HG03095 (cell line): Measurements from ENCODE around the gene KCNAB2.

Experiments
- ATAC-seq: cut with Tn5 transposase; IDR thresholded peaks from one replicate; pipeline ENCODE4 v1.9.1; 2021; ENCODE audit warnings: moderate library complexity; ENCODE audit not compliant: unreplicated experiment

KCNAB2 gene

GRCh38 chr1:6106321-6106731 lies 60.6 kb downstream of the KCNAB2 start:
- no peak for ATAC-seq

DNA sequence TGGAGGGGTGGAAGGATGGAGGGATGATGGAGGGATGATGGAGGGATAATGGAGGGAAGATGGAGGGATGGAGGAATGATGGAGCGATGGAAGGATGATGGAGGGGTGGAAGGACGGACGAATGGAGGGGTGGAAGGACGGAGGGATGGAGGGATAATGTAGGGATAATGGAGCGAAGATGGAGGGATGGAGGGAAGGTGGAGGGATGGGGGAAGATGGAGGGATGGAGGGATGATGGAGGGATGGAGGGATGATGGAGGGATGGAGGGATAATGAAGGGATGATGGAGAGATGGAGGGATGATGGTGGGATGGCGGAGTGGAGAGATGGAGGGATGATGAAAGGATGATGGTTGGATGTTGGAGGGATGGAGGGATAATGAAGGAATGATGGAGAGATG lies 61.3 kb downstream of the KCNAB2 start:
- no peak for ATAC-seq

DNA sequence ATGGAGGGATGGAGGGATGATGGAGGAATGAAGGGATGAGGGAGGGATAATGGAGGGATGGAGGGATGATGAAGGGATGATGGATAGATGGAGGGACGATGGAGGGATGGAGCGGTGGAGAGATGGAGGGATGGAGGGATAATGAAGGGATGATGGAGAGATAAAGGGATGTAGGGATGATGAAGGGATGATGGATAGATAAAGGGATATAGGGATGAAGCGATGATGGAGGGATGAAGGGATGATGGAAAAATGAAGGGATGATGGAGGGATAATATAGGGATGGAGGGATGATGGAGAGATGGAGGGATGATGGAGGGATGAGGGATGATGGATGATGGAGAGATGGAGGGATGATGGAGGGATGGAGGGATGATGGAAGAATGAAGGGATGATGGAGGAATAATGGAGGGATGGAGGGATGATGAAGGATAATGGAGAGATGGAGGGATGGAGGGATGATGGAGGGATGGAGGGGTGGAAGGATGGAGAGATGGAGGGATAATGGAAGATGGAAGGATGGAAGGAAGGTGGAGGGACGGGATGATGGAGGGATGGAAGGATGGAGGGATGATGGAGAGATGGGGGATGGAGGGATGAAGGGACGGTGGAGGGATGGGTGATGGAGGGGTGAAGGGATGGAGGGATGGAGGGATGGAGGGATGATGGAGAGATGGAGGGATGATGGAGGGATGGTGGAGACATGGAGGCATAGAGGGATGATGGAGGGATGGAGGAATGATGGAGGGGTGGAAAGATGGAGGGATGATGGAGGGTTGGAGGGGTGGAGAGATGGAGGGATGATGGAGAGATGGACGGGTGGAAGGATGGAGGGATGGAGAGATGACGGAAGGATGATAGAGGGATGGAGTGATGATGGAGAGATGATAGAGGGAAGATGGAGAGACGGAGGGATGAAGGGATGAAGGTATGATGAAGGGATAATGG lies 62.0 kb downstream of the KCNAB2 start:
- ATAC-seq: no peak

- ATAC-seq: no peak
These were observed 62.8 kb downstream of the KCNAB2 start for GRCh38 chr1:6108476-6108875.

GRCh38 chr1:6108937-6109614 lies 63.4 kb downstream of the KCNAB2 start:
- ATAC-seq: no peak

DNA sequence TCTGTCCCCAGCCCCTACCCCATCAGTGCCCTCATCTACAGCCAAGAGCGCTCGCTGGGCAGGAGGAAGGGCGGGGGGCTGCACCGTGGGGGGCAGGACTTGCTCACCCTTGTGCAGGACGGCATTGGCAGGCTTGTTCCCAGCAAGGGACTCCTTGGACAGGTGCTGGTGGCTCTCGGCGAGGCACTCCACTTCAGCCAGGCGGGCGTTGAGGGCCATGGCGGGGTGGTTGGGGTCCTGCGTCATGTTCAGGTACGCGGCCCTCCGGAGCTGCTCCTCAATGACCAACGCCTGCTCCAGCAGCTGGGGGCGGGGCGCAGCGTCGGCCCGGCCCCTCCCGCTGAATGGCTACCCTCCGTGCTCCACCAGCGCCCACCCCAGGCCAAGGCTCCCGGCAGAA lies 64.0 kb downstream of the KCNAB2 start:
- no peak for ATAC-seq

GRCh38 chr1:6110326-6110725 lies 64.6 kb downstream of the KCNAB2 start:
- ATAC-seq: no peak

DNA sequence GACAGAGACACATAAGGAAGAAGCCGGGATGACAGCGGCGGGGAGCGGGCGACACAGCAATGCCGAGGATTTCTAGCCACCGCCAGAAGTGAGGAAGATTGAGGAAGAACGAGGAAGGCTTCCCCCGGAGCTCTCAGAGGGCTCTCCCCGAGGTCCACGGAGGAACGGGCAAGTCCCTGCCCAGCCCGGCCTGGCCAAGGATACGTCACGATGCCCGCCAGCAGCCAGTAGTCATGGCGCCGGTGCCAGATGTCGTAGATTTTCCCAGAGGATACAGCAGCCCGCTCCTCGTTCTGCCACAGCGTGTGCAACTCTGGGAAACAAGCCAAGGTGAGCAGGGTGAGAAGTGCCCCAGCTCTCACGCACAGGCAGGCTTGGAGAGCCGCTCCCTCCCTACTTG lies 65.9 kb downstream of the KCNAB2 start:
- no peak for ATAC-seq

DNA sequence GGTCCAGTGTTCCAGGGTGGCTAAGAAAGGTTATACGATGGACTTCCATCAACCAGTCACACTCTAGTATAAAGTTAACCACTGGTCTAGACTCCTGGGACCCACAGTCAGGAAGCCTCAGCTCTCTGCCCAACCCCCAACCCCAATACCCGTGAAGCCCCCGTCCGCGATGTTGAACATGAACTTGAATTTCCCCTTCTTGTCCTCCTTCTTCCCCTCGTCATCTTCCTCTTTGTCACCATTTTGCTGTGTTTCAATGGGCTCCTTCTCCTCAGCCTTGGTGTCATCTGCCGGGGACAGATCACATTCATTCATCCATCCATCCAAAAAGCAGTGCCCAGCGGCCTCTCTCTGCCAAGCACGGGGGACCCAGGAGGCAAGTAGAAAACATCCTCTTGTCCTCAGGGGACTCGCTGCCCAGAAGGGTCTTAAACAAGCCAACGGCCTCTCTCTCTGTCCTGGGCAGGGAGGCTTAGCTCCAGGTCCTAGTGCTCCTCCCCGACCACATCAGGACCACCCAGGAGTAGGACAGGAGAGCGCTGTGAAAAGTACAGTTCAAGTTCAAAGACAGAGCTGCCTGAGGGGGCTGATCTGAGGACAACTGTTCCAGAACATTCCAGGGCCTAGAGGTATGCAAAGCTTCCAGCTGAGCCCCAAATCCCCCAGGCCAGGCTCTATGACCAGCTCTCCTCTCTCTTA lies 66.5 kb downstream of the KCNAB2 start:
- no peak for ATAC-seq

- no peak for ATAC-seq
These were observed 67.0 kb downstream of the KCNAB2 start for GRCh38 chr1:6112690-6113005.

GRCh38 chr1:6113116-6113515 lies 67.4 kb downstream of the KCNAB2 start:
- no peak for ATAC-seq

GRCh38 chr1:6113745-6114144 lies 68.1 kb downstream of the KCNAB2 start:
- no peak for ATAC-seq

GRCh38 chr1:6116137-6116536 lies 70.4 kb downstream of the KCNAB2 start:
- no peak for ATAC-seq

DNA sequence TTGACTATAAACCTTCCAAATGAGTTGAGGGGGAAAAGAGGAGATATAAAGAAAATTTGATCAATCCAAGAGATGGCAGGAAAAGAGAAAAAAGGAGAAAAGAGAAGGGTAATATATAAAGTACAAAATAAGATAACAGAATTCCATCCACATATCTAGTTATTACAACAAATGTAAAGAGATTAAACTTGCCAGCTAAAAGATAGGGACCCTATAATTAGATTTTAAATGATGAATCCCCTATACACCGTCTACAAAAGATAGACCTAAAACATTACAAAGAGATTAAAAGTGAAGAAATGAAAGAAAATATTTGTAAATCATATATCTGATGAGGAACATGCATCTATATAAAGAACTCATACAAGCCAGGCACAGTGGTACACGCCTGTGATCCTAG lies 71.4 kb downstream of the KCNAB2 start:
- no peak for ATAC-seq

DNA sequence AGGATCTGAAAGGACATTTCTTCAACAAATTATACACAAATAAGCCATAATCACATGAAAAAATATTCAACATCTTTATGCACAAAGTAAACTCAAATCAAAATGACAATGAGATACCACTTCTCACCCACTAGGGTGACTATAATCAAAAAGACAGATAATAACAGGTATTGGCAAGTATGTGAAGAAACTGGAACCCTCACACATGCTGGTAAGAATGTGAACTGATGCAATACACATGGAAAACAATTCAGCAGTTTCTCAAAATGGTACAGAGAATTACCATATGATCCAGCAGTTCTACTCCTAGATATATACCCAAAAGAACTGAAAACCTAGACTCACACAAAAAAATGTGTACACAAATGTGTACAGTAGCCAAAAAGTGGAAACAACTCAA lies 71.9 kb downstream of the KCNAB2 start:
- no peak for ATAC-seq

DNA sequence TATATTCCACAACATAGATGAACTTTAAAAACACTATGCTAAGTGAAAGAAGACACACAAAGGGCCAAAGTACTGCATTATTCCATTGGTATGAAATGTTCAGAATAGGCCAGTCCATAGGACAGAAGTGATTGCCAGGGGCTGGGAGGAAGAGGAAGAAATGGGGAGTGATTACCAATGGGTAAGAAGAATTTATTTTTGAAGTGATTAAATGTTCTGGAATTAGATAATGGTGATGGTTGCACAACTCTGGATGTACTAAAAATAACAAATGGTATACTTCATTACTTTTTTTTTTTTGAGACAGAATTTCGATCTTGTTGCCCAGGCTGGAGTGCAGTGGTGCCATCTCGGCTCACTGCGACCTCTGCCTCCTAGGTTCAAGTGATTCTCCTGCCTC lies 72.7 kb downstream of the KCNAB2 start:
- ATAC-seq: no peak

DNA sequence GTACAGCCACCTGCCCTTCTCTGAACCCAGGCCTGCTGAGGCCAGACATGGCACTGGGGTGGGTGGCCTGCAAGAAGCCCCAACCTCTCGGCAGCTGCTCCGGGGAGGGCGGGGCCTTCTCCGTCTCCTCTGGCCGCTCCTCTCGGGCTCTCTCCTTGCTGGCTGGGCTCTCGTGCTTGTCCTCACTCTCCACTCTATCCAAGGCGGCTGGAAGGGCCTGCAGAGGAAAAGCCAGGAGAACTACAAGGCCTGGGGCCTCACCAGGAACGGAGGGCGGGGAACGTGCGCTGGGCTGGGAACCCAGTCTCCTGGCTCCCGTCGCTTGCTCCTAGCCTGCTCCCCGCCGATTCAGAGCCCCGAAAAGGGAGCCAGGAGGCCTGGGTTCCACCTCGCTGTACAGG lies 75.3 kb downstream of the KCNAB2 start:
- ATAC-seq: no peak

DNA sequence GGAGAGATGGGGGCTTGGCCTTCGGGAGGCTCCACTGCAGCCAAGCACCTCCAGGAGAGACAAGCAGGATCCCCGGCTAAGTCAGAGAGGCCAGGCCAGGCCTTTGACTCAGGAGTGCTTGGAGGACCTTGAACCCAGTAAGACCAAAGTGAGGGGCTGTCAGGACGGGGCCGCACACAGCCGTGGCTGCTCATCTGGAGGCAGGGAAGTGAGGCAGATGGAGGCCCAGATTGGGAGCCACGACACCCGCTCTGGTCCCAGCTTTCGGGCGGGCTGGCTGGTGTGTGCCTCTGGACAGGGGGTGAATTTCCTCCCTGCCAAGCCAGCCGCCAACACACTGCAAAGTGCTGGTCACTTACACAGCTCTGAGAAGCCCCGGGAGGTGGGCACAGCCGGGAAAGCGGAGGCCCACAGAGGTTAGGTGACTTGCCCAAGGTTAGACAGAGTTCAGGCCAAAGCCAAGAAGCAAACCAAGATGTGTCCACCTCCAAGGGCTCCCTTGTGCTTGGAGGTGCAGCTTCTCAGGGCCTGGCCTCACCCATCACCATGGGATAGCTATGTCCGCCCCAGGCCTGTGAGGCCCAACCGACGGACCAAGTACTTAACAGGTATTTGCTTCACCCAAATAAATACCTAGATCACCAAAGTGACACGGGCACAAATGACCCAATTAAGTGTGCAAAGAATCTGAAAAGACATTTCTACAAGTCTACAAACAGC lies 76.1 kb downstream of the KCNAB2 start:
- no peak for ATAC-seq

DNA sequence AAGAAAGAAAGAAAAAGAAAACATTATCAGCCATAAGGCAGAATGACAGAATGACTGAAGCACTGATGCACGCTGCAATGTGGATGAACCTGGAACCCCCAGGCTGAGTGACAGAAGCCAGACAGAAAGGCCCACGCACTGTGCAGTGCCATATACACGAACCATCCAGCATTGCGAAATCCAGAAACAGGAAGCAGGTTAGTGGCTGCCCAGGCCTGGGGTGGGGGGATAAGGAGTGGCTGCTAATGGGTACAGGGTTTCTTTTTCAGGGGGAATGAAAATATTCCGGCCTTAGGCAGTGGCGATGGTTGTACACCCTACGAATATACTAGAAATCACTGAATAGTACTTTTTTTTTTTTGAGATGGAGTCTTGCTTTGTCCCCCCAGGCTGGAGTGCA lies 77.4 kb downstream of the KCNAB2 start:
- ATAC-seq: no peak

DNA sequence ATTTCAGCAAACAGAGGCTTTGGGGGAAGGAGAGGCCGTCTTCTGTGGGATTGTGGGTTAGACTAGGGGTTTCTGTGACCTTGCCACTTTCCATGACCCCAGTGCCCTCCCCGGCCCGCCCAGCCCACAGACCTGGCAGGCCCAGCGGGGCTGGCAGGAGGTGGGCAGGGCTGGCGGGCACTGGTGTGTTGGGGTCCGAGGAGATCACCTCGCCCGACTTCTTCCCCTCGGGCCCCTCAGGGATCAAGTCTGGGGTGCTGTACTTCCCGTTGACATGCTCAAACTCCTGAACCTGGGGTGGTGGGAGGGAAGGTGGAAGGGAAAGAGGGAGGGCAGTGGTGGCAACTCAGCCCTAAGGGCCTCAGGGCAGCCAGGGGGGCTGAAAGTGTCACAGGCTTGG lies 78.1 kb downstream of the KCNAB2 start:
- no peak for ATAC-seq

GRCh38 chr1:6124341-6124740 lies 78.7 kb downstream of the KCNAB2 start:
- no peak for ATAC-seq
